DMS79 treated with DMSO at 0.1 percent for 48 hours (cell line): ENCODE results near the gene FAM174B.

Experiments
- DNase-seq: peaks from one replicate; lab custom pipeline; 2025; lab: John Stamatoyannopoulos, UW

Gene FAM174B

DNA sequence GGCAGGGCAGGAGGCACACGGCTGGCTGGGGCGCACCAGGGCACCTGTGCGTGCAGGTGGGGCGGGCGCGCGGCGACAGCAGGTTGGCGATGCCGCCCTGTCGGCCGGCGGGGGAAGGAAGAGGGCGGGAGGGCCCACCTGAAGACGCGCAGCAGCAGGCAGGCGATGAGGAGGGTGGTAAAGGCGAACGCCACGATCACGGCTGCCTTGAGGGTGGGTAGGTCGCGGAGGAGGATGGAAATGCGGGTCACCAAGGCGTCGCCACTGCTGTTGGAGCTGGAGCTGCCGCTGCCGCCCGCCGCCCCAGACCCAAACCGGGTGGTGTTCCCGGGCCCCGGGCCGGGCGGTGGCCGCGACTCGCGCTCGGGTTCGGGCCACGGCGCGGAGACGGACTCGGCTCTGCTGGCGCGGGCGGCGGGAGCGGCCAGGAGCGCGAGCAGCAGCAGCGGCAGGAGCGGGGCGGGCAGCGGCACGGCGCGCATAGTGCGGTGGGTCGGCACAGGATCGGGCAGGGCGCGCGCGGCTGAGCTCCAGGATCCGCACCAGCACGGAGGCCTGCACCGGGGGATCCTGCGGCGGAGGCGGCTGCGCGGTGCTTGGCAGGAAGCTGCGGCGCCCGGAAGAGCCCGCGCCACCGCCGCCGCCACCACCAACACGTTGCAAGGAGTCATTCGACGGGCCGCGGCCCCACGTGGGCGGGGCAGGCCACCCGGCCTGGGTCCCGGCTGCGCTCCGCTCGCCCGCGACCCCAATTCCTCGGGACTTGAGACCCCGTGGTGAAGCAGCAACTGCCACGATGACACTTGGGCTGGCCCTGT lies at the start of gene FAM174B:
Gene FAM174B, minus strand, starts transcription at position 598 of the 818 bp plus-strand sequence.
- peak; percentile 15 for DNase-seq

DNA sequence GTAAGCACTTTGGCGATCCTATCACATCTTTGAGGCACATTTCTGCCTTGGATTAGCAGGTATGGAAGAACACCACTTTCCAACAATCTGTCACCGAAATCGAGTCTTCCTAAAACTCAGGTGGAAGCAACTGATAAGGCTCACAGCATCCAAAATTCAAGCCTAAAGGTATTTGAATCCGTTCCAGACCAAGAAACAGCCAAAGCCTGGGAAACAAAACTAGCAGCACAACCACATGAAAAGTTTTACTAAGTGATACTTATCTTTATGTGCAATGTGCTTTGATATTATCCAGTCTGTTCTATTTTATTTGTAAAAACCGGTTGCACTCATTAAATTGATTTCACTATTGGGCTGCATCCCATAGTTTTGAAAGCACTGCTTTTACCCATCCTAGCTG lies 40.5 kb upstream of the FAM174B start:
- DNase-seq: no peak

DNA sequence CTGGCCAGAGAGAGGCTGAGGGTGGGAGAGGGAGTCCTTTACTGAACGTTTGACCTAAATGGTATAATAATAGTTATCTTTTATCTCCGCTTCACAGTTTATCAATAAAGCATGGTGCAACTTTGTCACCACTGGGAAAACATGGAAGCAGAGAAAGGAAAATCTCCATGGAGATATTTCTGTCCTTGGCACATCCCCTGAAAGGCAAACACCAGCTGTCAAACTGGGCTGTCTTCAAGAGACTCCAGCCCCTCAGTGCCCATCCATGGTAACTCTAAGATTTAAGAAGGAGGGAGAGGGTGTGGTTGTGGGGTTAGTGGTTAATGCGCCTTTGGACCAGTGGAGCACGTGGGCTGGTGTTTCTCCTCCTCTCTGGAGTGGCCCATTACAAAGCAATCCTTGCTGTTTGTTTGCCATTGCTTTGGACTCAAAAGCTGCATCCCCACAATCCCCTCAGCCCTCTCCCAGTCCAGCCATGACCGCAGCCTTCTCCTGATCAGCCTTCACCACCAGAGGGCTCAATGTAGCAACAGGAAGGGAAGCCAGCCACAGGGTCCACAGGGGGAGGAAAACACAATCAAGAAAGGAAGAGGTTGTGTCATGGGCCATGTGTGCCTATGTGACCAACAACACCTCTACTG lies 38.2 kb upstream of the FAM174B start:
- DNase-seq: no peak

DNA sequence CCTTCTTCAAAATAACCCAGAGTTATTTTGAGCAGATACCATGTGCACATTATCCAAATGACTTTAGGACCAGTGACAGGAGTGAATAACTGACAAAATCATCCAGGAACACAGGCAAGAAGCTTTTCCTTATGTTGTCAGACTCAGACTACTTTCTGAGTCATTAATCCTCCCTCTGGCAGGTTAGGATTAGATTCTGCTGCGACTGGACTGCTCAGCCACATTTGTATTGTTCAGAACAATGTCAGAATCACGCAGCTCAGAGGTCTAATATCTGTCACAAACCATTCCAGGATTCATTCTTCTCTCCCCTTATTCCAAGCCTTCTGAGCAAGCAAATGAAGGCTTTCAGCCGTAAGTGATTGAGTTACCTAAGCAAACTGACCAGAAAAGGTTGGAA lies 34.8 kb upstream of the FAM174B start:
- no peak for DNase-seq

DNA sequence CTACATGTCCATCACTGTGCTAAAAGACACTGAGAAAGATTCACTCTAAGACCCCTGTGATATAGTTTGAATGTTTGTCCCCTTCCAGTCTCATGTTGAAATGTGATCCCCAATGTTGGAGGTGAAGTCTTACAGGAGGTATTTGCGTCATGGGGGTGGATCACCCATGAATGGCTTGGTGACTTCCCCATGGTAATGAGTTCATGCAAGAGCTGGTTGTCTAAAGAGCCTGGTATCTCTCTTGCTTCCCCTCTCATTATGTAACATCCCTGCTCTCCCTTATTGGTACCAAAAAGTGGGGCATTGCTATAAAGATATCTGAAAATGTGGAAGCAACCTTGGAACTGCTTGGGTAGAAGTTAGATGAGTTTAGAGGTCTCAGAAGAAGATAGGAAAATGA lies 32.2 kb upstream of the FAM174B start:
- no peak for DNase-seq

DNA sequence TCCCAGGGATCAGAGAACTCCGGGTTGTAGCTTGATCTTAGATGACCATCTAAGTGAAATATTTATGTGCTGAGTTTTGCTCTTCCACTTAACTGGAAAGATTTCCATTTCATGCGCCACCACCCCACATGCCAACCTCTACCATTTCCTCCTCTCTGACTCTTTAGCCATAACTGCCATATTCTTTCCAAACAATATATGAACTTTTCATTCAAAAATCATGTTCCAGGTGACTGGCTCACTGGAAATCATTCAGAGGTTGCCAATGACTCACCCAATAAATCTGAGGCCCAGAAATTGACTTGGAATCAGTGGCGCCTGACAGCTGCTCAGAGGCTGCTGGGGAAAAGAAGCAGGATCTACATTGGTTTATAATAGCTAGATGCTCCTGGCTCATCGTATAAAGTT lies 31.6 kb upstream of the FAM174B start:
- DNase-seq: no peak

DNA sequence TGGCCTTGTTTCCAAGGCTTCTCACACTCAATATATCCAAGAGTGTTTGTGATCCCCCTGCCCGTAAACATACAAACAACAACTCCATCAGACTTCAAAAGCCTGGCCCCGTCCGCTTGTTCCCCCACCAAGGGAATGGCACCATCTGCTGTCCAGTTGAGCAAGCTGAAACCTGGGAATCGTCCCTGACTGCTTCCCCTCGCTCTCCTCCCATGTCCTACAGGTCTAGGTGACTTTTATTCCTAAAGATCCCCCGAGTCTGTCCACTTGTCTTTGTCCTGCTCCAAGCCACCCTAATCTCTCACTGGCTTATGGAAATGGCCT lies 27.9 kb upstream of the FAM174B start:
- DNase-seq: no peak

DNA sequence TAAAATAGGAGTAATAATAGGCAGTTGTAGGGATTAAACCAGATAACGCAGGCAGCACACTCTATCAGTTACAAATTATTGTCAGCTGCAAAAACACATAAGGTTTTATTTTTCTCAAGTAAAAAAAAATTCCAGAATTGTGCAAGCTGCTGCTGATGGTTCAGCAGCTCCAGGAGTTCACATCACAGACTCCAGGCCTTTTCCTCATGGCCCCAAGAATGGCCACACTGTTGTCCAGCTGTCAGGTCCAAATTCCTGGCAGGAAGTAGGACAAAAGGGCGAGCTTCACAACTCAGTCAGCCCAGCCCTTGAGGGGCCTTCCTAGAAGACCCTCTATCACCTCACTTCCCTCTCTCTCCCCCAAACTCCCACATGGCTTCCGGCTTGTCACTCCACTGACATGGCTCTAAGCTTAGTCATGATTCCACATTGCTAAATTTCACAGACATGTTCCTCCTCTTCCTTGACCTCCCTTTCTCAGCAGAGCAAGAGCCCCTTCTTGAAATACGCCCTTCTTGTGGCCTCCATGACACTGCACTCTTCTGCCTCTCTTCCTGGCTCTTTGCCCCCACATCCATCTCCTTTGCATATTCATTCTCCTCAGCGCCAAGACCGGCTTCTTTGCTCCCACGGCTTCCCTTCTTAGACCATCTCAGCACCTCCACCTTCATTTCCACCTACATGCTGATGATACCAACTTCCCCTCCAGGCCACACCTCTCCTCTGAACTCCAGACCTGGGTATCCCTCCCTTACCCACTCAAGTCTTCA lies 27.4 kb upstream of the FAM174B start:
- DNase-seq: no peak

DNA sequence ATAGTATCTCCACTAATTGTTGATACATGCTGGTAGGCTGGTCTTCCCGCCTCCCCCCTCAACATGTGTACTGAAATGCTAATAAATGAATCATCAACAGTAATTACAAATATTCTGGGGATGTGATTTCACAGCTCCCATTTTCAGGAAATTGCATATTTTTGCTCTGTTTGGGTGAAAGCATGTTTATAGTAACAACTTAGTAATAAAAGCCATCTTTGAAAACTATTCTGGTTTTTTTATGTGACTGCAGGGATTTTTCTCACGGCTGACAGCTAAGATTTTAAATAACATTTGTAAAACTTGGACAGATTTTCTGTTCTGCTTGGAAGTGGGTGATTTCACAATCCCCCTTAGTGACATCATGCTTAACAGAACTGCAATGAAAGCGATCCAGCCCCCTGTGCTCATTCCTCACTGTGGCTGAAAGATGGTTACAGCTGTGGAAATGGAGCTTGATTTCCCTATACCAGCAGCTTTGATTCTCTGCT lies 25.6 kb upstream of the FAM174B start:
- DNase-seq: no peak

DNA sequence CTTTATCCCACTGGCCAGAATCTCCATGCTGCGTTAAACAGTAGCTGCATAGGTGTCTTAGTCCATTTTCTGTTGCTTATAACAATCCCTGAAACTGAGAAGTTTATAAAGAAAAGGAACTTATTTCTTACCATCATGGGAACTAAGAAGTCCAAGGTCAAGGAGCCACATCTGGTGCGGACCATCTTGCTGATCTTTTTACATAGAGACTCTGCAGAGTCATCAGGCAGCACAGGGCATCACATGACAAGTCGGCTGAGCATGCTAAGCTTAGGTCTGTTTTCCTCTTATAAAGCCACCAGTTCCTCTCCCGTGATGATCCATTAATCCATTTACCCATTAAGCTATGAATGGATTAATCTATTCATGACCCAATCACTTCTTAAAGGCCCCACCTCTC lies 22.4 kb upstream of the FAM174B start:
- no peak for DNase-seq

DNA sequence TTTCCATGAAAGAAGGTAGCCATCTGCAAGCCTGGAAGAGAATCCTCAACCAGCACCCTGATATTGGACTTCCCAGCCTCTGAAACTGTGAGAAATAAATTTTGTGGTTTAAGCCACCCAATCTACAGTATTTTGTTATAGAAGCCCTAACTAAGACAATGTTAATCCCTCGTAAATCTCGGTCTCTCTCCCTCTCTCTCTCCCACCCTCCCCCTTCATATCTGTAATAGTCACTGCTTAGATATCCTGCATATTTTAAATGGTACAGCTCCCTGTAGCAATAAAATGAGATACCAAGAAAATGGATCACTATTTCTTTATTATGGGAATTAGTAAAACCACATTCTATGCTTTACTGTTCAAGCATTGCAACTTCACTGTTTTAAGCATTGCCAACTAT lies 21.0 kb upstream of the FAM174B start:
- DNase-seq: no peak

DNA sequence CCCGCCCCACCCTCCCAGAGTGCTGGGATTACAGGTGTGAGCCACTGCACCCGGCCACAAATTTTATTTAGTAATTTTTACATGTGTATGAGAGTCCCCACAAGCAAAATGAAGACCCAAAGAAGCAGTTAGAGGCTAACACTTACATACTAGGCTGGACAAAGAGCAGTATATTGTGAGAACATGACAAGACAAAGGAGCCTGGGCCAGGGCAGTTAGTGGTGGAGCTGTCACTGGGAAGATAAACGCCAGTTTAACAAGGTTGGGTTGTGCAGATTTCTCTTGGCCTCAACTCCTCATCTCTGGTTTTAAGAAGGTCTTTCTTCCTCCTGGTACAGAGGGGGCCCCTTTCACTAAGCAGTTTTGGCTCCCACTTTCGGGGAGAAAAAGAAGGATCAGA lies 19.9 kb upstream of the FAM174B start:
- DNase-seq: no peak

DNA sequence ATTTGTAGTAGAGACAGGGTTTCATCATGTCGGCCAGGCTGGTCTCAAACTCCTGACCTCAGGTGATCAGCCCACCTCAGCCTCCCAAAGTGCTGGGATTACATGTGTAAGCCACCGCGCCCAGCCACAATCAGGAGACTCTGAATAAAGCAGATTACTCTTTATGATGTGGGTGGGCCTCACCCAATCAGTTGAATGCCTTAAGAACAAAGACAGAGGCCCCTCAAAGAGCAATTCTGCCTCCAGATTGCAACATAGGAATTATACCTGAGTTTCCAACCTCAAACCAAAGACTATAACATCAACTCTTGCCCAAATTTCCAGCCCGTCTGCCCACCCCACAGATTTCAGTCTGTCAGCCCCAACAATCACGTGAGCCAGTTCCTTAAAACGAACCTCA lies 18.8 kb upstream of the FAM174B start:
- no peak for DNase-seq

DNA sequence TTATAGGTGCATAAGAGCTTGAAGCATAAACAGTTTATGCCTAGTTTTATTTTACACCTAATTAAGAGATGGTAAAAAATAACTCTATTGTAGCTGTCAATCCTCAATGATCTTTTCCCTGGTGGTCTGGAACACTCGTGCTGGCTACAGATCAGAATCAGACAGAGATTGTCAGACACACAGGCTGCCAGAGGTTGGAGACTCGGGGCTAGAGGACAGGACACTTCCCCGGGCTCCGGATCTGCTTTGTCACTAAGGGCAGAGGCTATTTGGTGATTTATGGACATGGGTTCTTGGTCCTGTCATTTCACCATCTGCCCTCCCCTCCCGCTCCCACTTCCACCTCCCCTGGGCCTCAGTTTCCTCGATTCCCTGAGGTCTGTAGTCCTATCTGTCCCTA lies 16.5 kb upstream of the FAM174B start:
- no peak for DNase-seq

DNA sequence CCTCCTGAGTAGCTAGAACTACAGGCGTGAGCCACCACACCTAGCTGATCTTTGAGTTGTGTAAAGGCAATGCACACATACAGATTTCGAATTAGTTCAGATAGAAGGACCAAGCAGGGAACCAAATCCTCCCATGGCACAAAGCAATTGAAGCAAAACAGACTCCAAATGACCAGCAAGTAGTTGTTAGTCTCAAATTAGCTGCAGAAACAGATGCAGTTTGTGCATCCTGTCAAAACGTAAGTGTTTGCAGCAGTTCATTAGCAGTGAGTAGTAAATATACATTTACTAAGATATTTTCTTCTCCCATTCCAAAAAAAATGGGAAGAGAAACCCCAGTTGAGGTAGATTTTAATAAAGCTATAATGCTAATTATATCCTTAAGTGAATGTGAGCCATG lies 15.8 kb upstream of the FAM174B start:
- DNase-seq: no peak

DNA sequence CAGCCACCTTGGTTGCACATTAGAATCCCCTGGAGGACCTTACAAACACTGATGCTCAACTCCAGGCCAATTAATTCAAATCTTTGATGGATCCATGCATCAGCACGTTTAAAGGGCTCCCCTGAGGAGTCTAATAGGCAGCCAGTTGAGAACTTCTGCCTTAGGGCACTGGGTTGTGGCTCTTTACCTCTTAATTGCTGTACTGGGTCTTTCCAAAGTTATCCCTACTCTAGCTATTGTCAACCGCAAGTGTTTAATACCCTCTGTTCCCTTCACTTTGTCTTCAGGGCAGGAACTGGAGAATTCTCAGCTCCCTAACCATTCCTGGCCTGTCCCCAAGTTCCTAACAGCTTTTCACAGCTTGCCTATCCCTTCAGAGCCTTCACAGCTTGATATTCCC lies 15.0 kb upstream of the FAM174B start:
- peak; percentile 22 for DNase-seq

DNA sequence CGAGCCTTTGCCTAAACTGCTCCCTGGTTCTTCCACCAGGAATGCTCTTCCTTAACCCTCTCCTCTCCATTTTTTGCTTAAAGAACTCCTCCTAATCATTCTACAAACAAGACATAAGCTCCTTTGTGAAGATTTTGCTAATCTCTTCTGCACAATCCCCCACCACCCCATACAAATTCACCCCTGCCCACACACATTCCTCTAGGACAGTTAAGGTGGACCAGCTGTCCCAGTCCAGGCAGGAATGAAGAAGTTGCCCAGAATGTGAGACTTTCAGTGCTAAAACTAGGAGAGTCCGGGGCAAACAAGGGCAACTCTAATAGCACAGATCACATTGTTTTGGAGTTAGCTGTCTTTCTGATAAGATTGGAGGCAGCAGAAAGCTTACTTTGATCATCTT lies 13.9 kb upstream of the FAM174B start:
- no peak for DNase-seq

DNA sequence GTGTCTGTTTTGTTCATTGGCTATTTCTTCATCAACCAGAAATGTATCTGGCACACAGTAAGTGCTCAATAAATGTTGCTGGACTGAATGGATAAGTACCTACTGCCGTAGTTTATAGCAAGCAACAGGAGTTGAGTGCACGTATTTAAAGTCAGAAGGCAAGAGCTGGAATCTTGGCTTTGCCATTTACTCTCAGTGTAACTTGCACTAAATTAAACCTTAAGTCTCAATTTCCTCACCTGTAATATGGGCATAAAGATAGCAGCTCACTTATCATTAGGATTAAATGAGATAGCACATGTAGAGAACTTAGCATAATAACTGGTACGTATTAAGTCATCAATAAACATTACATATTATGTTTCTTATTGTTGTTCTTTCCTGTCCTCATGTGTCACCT lies 13.0 kb upstream of the FAM174B start:
- no peak for DNase-seq

DNA sequence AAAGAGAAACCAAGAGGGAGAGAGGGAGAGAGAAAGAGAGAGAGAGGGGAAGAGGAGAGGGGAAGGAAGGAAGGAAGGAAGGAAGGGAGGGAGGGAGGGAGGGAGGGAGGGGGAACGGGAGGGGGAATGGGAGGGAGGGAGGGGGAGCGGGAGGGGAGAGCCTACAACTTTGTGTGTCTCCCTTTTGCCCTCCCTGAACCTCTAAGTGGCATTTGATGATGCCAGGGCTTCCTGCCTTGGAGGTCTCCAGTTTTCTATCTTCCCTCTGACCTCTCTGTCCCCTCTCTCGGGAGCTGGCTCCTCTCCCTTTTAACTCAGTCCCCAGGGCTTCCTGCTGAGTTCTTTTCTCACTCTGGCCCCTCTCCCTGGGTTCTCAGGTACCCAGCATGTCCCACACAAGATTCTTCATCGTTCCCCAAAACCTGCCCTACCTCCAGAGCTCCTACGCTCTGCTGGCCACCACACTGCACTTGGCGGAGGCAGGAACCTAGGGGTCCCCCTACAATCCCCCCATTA lies 12.5 kb upstream of the FAM174B start:
- no peak for DNase-seq

DNA sequence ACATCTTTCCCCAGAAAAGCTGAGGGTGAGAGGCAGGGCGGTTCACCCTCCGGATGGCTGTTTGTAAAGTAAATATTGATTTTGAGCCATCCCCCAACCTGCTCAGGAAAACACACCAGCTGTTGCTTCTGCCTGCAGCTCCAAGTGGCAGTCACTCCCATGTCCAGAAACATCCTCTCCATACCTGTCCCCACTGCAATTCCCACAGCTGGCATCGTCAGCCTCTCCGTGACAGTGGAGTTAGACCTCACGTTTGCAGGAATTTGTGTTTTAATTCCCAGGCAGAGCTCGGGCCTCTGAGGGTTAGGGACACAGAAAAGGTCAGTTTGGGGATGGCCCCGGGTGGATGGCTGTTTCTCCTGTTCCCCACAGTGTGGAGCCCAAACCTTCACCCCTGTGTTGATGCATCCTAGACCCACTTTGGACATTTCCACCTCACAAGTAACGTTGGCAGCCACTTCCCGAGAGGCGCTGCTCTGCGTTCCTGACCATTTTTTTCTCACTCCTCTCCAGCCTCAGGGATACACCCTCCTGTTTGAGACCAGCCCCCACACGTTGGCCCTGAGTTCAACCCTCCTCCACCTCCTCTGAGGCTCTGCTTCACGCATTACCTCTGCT lies 11.8 kb upstream of the FAM174B start:
- DNase-seq: peak; percentile 6

DNA sequence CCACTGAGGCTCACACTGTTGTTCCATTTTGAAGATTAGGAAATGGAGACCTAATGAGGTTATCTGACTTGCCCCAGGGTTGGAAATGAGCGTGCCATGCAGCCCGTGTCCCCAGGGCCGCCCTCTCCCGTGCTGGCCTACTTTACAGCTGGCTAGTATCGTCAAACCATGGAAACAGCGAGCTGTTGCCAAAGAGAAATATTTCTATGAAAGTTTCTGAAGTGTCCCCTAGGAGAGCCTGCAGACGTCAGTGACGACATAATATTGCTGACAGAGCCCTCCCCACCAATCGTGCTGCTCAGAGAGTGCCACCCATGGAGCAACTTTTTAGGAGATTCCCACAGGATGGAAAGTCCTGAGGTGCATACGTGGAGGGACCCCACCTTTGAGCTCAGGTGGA lies 11.2 kb upstream of the FAM174B start:
- DNase-seq: no peak

DNA sequence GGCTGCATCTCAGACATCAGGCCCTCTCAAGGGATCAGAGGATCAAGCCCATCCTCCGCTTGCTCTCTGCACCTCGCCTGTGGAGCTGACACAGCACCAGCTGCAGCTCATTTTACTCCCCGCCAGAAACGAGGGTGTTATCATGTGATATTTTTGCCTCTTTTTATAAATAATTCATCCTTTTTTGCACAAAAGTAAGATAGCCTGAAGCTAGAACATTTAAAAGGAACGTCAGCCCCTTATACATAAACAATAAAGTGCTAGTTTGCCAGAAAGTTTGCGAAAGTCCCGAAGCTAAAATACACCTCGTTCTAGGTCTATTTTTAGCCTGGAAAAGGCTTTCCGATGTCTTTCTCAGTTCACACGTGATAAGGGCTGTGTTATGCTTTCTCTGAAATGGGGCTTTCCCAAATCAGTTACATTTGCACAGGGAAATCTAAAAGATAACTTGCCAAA lies 9.6 kb upstream of the FAM174B start:
- DNase-seq: no peak
